H9 (cell line): ENCODE measurements around the gene CALHM3. TPM values are rescaled to one million over a fixed set of nuclear protein-coding genes. Genes with fewer than 3 reads are reported as not detected.

Experiments
- DNase-seq: peaks from one replicate; pipeline ENCODE4 v3.0.0-alpha.2; 2017
- H2AFZ ChIP-seq: one replicate; pipeline ENCODE4 v1.6.1; 2013; ENCODE audit warnings: mild to moderate bottlenecking, low read length, control low read depth, moderate library complexity
- H2AK5ac ChIP-seq: 2 replicates; pipeline ENCODE4 v1.6.1; 2013; ENCODE audit warnings: low read length, control low read depth, mixed read lengths; ENCODE audit not compliant: insufficient read length
- H2BK120ac ChIP-seq: one replicate; pipeline ENCODE4 v1.6.1; 2013; ENCODE audit warnings: low read depth, mild to moderate bottlenecking, low read length, control low read depth, inconsistent platforms; ENCODE audit not compliant: poor library complexity, severe bottlenecking
- H2BK12ac ChIP-seq: 2 replicates; pipeline ENCODE4 v1.6.1; 2013; ENCODE audit warnings: low read length, control low read depth, mixed read lengths, low read depth; ENCODE audit not compliant: insufficient read length
- H2BK15ac ChIP-seq: 2 replicates; pipeline ENCODE4 v1.6.1; 2013; ENCODE audit warnings: low read depth, low read length, control low read depth
- H2BK20ac ChIP-seq: one replicate; pipeline ENCODE4 v1.6.1; 2013; ENCODE audit warnings: low read depth, mild to moderate bottlenecking, low read length, control low read depth, inconsistent platforms; ENCODE audit not compliant: poor library complexity, severe bottlenecking
- H2BK5ac ChIP-seq: 2 replicates; pipeline ENCODE4 v1.6.1; 2013; ENCODE audit warnings: low read length, control low read depth, mixed read lengths; ENCODE audit not compliant: insufficient read length
- H3K14ac ChIP-seq: 2 replicates; pipeline ENCODE4 v1.6.1; 2013; ENCODE audit warnings: low read length, control low read depth; ENCODE audit not compliant: insufficient read depth
- H3K18ac ChIP-seq: 2 replicates; pipeline ENCODE4 v1.6.1; 2013; ENCODE audit warnings: low read depth, mild to moderate bottlenecking, mixed read lengths, low read length, control low read depth; ENCODE audit not compliant: insufficient read length
- H3K23ac ChIP-seq: 2 replicates; pipeline ENCODE4 v1.6.1; 2013; ENCODE audit warnings: low read length, control low read depth, mixed read lengths, low read depth; ENCODE audit not compliant: insufficient read length
- H3K23me2 ChIP-seq: 2 replicates; pipeline ENCODE4 v1.6.1; 2013; ENCODE audit warnings: low read depth, mild to moderate bottlenecking, mixed read lengths, low read length, control low read depth; ENCODE audit not compliant: insufficient read length, poor library complexity, severe bottlenecking
- H3K27ac ChIP-seq: 2 replicates; pipeline ENCODE4 v1.5.1; 2013; ENCODE audit warnings: low read length, control low read depth, mixed read lengths, low read depth; ENCODE audit not compliant: insufficient read length
- H3K27me3 ChIP-seq: 2 replicates; pipeline ENCODE4 v1.6.1; 2013; ENCODE audit warnings: low read length, control low read depth, inconsistent platforms; ENCODE audit not compliant: insufficient read depth
- H3K4ac ChIP-seq: 2 replicates; pipeline ENCODE4 v1.6.1; 2013; ENCODE audit warnings: low read depth, mild to moderate bottlenecking, control low read depth, inconsistent platforms, low read length, moderate library complexity
- H3K4me1 ChIP-seq: 2 replicates; pipeline ENCODE4 v1.6.1; 2013; ENCODE audit warnings: low read length, control low read depth, inconsistent platforms; ENCODE audit not compliant: insufficient read depth
- H3K4me2 ChIP-seq: 2 replicates; pipeline ENCODE4 v1.6.1; 2013; ENCODE audit warnings: low read length, control low read depth, mixed read lengths; ENCODE audit not compliant: insufficient read length, insufficient read depth
- H3K56ac ChIP-seq: 2 replicates; pipeline ENCODE4 v1.6.1; 2013; ENCODE audit warnings: low read depth, mild to moderate bottlenecking, mixed read lengths, low read length, control low read depth; ENCODE audit not compliant: insufficient read length
- H3K79me1 ChIP-seq: 2 replicates; pipeline ENCODE4 v1.6.1; 2013; ENCODE audit warnings: low read depth, mild to moderate bottlenecking, moderate library complexity, low read length, control low read depth, inconsistent platforms; ENCODE audit not compliant: insufficient read depth, poor library complexity, severe bottlenecking
- H3K79me2 ChIP-seq: 2 replicates; pipeline ENCODE4 v1.6.1; 2013; ENCODE audit warnings: low read length, control low read depth, inconsistent platforms; ENCODE audit not compliant: insufficient read depth
- H3K9ac ChIP-seq: 2 replicates; pipeline ENCODE4 v1.6.1; 2013; ENCODE audit warnings: low read length, control low read depth, mixed read lengths; ENCODE audit not compliant: insufficient read length; ENCODE audit errors: extremely low read depth
- H3K9me3 ChIP-seq: one replicate; pipeline ENCODE4 v1.6.1; 2013; ENCODE audit warnings: low read depth, low read length, inconsistent platforms; ENCODE audit not compliant: control insufficient read depth
- H3T11ph ChIP-seq: one replicate; pipeline ENCODE4 v1.6.1; 2013; ENCODE audit warnings: mild to moderate bottlenecking, low read length, control low read depth, inconsistent platforms
- H4K20me1 ChIP-seq: one replicate; pipeline ENCODE4 v1.6.1; 2013; ENCODE audit not compliant: control insufficient read depth, insufficient read length, insufficient read depth
- H4K5ac ChIP-seq: 2 replicates; pipeline ENCODE4 v1.6.1; 2013; ENCODE audit warnings: low read depth, mild to moderate bottlenecking, mixed read lengths, low read length, control low read depth; ENCODE audit not compliant: insufficient read length
- H4K8ac ChIP-seq: replicated peaks from 2 replicates; pipeline ENCODE4 v1.6.1; 2013; ENCODE audit warnings: low read length, control low read depth, mixed read lengths, low read depth; ENCODE audit not compliant: insufficient read length
- H4K91ac ChIP-seq: 2 replicates; pipeline ENCODE4 v1.6.1; 2013; ENCODE audit warnings: low read depth, mild to moderate bottlenecking, moderate library complexity, mixed read lengths, low read length, control low read depth; ENCODE audit not compliant: insufficient read length
- H3K27ac Mint-ChIP-seq, 3 experiments: 2 replicates in 2 of 3; 3 replicates in 1 of 3; pipeline ENCODE4 v1.8.0; 2020 to 2021; ENCODE audit warnings: mixed read lengths in 3 of 3, mild to moderate bottlenecking in 1 of 3, moderate library complexity in 1 of 3
- H3K27me3 Mint-ChIP-seq: 2 replicates; pipeline ENCODE4 v1.8.0; 2021; ENCODE audit warnings: low read depth, mild to moderate bottlenecking, moderate library complexity, mixed read lengths
- H3K36me3 Mint-ChIP-seq, 3 experiments: 2 replicates in 2 of 3; 3 replicates in 1 of 3; pipeline ENCODE4 v1.8.0; 2020 to 2021; ENCODE audit warnings: low read depth in 3 of 3, mixed read lengths in 3 of 3; ENCODE audit not compliant: insufficient read depth in 1 of 3
- H3K4me1 Mint-ChIP-seq, 2 experiments: 2 replicates each; pipeline ENCODE4 v1.8.0; 2020; ENCODE audit warnings: mixed read lengths in 2 of 2
- H3K4me3 Mint-ChIP-seq, 2 experiments: 2 replicates in 1 of 2; 3 replicates in 1 of 2; pipeline ENCODE4 v1.8.0; 2020 to 2021; ENCODE audit warnings: mild to moderate bottlenecking in 2 of 2, mixed read lengths in 2 of 2, moderate library complexity in 1 of 2
- H3K9me3 Mint-ChIP-seq, 2 experiments: 2 replicates in 1 of 2; 3 replicates in 1 of 2; pipeline ENCODE4 v1.8.0; 2020; ENCODE audit warnings: mild to moderate bottlenecking in 2 of 2, mixed read lengths in 2 of 2, moderate library complexity in 1 of 2
- CTCF ChIP-seq: fragments of 200-600 bp; sonication (generic); conservative IDR thresholded peaks from 3 replicates; pipeline ENCODE4 v1.8.0; 2021; ENCODE audit warnings: antibody characterized with exemption, mild to moderate bottlenecking
- WGBS: extraction: QIAGEN DNeasy Blood & Tissue Kit; methylation state at CpG from one replicate; pipeline ENCODE4 v1.1.7; 2013; ENCODE audit warnings: missing lambda C conversion rate, low lambda C conversion rate, mixed read lengths; ENCODE audit not compliant: insufficient read length; ENCODE audit errors: extremely low coverage; 5-methylcytosine and 5-hydroxymethylcytosine counted together
- total RNA-seq: library from RNA; stranded (reverse); gene quantifications from 2 replicates; pipeline ENCODE4 v1.2.1, GENCODE V29; 2021

The CALHM3 gene
- total RNA-seq, 1 experiment from 2014 or later, result not detected

- no CpG with 5 or more reads among the region's 14 CpGs for WGBS
- no peaks in the 10 kb centered on the region for H3K79me2 ChIP-seq
- Mint-ChIP-seq H3K36me3 (peaks cover 67 to 95% (median 91%) of the 10 kb centered on the region in 3 experiments; a peak in 6 of 7 replicates), H3K27me3 (no peaks in the 10 kb centered on the region), H3K4me1 (peaks cover 0 to 3% of the 10 kb centered on the region in 2 experiments; a peak in 1 of 4 replicates), H3K9me3 (no peaks in the 10 kb centered on the region), H3K4me3 (no peak overlapping the region), H3K27ac (peak overlapping the region; percentile 34 to 72 (median 50); a peak in 3 of 7 replicates)
- no peaks in the 10 kb centered on the region for H4K20me1 ChIP-seq
- no peaks in the 10 kb centered on the region for H3K4me1 ChIP-seq
- H4K91ac ChIP-seq, result no peak overlapping the region
- no peaks in the 10 kb centered on the region for H3K27me3 ChIP-seq
- no peak overlapping the region for H3K27ac ChIP-seq
- no peak overlapping the region for H3K56ac ChIP-seq
- no peak overlapping the region for H3K9ac ChIP-seq
- no peak overlapping the region for H2BK120ac ChIP-seq
- H3K18ac ChIP-seq, result no peak overlapping the region
- H3K14ac ChIP-seq, result no peak overlapping the region
- no peak overlapping the region for H2BK5ac ChIP-seq
- H3K4ac ChIP-seq, result no peak overlapping the region
- H2AFZ ChIP-seq, result no peak overlapping the region
- no peak overlapping the region for H2AK5ac ChIP-seq
- DNase-seq, result no peak
- no peak overlapping the region for H4K8ac ChIP-seq
- H2BK15ac ChIP-seq, result no peak overlapping the region
- H4K5ac ChIP-seq, result no peak overlapping the region
- no peak overlapping the region for H2BK20ac ChIP-seq
- no peak for TF ChIP-seq CTCF
- no peaks in the 10 kb centered on the region for H3K23me2 ChIP-seq
- no peaks in the 10 kb centered on the region for H3K79me1 ChIP-seq
- no peak overlapping the region for H2BK12ac ChIP-seq
- H3K23ac ChIP-seq, result no peak overlapping the region
- no peaks in the 10 kb centered on the region for H3K9me3 ChIP-seq
- no peak overlapping the region for H3T11ph ChIP-seq
- H3K4me2 ChIP-seq, result no peak overlapping the region
Observed at GRCh38 chr10:103440416-103440815, 38.6 kb downstream of the CALHM3 start.
